ENCODE data around the gene MIR17HG. TPM values are rescaled to one million over a fixed set of nuclear protein-coding genes. Genes with fewer than 3 reads are reported as not detected.

The MIR17HG gene
- total RNA-seq, 1 donor from 2014 or later = 14.5 TPM

GRCh38 chr13:91355099-91355825 is 7.8 kb downstream of the MIR17HG start:
- Mint-ChIP-seq H3K4me1 (ENCODE audit: low read depth, unreplicated experiment) (peaks cover 17% of the 10 kb centered on the region), H3K27ac (ENCODE audit: unreplicated experiment) (no peak overlapping the region), H3K36me3 (ENCODE audit: unreplicated experiment) (no peaks in the 10 kb centered on the region), H3K4me3 (ENCODE audit: unreplicated experiment) (no peak overlapping the region), H3K27me3 (ENCODE audit: unreplicated experiment) (no peaks in the 10 kb centered on the region), H3K9me3 (ENCODE audit: unreplicated experiment) (peaks cover 1% of the 10 kb centered on the region)
- TF ChIP-seq, protein P1, sequence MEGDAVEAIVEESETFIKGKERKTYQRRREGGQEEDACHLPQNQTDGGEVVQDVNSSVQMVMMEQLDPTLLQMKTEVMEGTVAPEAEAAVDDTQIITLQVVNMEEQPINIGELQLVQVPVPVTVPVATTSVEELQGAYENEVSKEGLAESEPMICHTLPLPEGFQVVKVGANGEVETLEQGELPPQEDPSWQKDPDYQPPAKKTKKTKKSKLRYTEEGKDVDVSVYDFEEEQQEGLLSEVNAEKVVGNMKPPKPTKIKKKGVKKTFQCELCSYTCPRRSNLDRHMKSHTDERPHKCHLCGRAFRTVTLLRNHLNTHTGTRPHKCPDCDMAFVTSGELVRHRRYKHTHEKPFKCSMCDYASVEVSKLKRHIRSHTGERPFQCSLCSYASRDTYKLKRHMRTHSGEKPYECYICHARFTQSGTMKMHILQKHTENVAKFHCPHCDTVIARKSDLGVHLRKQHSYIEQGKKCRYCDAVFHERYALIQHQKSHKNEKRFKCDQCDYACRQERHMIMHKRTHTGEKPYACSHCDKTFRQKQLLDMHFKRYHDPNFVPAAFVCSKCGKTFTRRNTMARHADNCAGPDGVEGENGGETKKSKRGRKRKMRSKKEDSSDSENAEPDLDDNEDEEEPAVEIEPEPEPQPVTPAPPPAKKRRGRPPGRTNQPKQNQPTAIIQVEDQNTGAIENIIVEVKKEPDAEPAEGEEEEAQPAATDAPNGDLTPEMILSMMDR (IDR thresholded peaks at IDR 0.05; ENCODE audit: partially characterized antibody, unreplicated experiment) = no peak
- no peak for DNase-seq

DNA sequence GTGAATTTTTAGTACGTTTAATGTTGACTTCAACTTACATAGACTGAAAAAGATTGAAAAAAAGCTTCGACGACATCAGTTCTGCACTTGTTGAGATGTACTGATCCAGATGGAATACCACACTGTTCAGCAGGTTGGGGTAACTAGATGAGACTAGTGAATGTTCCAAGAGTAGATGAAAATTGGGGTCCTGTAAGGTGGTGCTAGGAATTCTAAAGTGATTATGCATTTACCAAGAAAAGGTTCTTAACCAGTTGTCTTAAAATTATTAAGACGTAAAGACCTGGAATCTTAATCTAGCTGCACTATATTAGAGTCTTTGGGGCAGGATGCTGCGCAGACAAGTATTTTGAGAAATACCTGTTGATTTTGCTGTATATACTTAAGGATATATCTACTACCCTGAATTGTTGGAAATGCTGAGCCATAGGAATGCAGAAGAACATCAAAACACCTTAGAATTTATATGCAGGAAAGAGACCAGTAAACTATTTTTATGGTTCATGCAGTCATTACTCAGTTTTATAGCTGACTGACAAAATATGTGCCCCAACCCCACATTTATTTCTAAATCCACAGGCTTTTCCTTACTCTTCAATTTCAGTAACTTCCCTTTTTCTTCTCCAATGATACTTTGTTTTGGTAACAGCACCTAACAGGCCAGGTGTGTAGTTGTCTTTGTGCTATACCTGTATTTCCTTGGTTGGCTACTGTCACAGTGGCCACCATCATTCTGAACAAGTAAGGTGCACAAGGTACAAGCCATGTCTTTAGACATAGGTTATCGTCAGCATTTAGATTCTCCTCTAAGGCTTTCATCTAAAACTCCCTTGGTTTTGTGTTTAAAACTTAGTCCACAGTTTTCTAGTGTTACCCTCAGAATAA is 8.6 kb downstream of the MIR17HG start:
- Mint-ChIP-seq H3K9me3 (ENCODE audit: unreplicated experiment) (no peaks in the 10 kb centered on the region), H3K27me3 (ENCODE audit: unreplicated experiment) (no peaks in the 10 kb centered on the region), H3K4me1 (ENCODE audit: low read depth, unreplicated experiment) (peaks cover 11% of the 10 kb centered on the region), H3K4me3 (ENCODE audit: unreplicated experiment) (no peak overlapping the region), H3K36me3 (ENCODE audit: unreplicated experiment) (no peaks in the 10 kb centered on the region), H3K27ac (ENCODE audit: unreplicated experiment) (no peak overlapping the region)
- no peak for DNase-seq
- TF ChIP-seq, protein P1 (IDR thresholded peaks at IDR 0.05; ENCODE audit: partially characterized antibody, unreplicated experiment) = no peak

GRCh38 chr13:91356919-91357612 is 9.6 kb downstream of the MIR17HG start:
- Mint-ChIP-seq H3K27me3 (ENCODE audit: unreplicated experiment) (no peaks in the 10 kb centered on the region), H3K9me3 (ENCODE audit: unreplicated experiment) (no peaks in the 10 kb centered on the region), H3K36me3 (ENCODE audit: unreplicated experiment) (no peaks in the 10 kb centered on the region), H3K4me1 (ENCODE audit: low read depth, unreplicated experiment) (peaks cover 5% of the 10 kb centered on the region), H3K27ac (ENCODE audit: unreplicated experiment) (peak overlapping the region; percentile 7), H3K4me3 (ENCODE audit: unreplicated experiment) (no peak overlapping the region)
- TF ChIP-seq, protein P1 (IDR thresholded peaks at IDR 0.05; ENCODE audit: partially characterized antibody, unreplicated experiment) = no peak
- DNase-seq = no peak

DNA sequence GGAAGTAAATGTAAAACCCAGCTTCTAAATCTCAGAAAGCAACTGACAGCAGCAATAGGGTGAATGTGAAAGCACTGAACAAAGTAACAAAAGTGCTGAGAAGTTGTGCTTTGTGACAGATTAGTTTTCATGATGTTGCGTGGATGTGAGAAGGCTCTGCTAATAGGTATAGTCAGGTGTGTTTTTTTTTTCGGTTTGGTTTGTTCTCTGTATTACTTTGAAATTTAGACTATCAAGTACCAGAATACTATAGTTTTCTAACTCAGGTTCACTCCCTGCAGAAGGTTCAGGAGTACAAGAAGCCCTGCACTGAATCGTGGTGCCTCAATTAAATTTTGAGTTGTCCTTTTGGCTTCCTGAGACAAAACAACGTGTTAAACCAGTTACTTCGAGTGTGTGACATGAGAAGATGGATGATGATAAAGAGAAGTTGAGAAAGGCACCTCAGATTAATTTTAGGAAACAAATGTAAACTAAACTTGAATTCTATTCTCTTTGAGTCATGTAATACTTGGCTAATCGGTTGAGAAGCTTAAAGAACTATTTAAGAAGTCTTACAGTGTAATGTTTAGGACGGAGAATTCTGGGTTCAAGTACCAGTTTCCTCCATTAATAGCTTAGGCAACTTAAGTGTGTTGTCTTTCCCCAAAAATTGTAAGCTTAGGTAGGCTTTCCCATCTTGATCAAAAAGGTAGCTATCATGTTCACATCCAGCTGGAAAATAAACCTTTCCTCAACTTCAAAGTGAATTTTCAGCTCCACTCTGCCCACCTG is 10.3 kb downstream of the MIR17HG start:
- no peak overlapping the region for H3K4me3 Mint-ChIP-seq (ENCODE audit: unreplicated experiment)
- TF ChIP-seq, protein P1 (IDR thresholded peaks at IDR 0.05; ENCODE audit: partially characterized antibody, unreplicated experiment) = no peak
- H3K27ac Mint-ChIP-seq (ENCODE audit: unreplicated experiment) = no peak overlapping the region
- H3K36me3 Mint-ChIP-seq (ENCODE audit: unreplicated experiment) = no peaks in the 10 kb centered on the region
- H3K9me3 Mint-ChIP-seq (ENCODE audit: unreplicated experiment) = no peaks in the 10 kb centered on the region
- H3K4me1 Mint-ChIP-seq (ENCODE audit: low read depth, unreplicated experiment) = peaks cover 4% of the 10 kb centered on the region
- no peak for DNase-seq
- no peaks in the 10 kb centered on the region for H3K27me3 Mint-ChIP-seq (ENCODE audit: unreplicated experiment)
